ENCODE results near the gene RAP1GAP. TPM values are rescaled to one million over a fixed set of nuclear protein-coding genes. Genes with fewer than 3 reads are reported as not detected.
A peak's percentile ranks its signal among the peaks of the same experiment; 100 is the strongest.

RAP1GAP gene
- total and polyA plus RNA-seq, 9 of the 15 experiments (the other 6 are each of a cell fraction or from before 2014, with no cell fraction given) = 0.29 to 30.2 (median 19.2) TPM

DNA sequence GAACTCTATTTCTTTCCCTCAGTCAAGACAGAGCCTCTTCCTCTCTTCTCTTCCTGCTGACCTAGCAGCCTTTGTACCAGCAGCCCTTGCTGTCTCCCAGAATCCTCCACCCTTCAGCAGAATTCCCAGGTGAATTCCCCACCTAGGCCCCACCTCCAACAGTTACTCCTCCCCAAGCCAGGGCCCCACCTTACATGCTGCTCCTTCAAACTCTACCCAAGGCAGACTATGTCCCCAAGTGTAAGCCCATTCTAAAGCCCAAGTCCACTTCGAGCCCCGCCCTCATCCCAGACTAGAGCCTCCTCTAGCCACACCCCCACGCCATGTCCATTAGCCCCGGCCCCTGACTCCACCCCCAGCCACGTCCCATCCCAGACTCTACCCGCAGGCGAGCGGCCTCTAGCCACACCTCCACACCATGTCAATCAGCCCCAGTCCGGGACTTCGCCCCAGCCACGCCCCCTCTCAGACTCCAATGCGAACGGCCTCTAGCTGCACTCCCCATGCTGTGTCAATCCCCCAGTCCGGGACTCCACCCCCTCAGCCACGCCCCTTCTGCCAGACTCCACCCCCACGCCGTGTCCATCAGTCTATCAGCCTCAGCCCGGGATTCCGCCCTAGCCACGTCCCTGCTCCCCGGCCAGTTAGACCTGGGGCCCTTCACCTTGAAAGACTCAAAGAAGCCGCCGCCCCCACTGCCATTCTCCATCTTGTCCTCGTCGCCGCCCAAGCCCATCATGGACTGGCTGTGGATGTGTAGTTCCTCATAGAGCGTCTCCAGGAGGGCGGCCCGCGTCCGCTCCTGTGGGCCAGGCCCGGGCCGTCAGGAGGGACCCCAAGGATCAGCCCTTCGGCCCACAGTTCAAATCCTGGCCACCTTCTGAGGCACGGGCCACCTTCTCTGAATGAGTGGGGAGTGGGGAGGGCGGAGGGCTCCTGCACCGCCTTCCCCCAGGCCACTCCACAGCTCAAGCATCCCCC lies 61.3 kb downstream of the RAP1GAP start (continued):
- TF ChIP-seq, protein P1, sequence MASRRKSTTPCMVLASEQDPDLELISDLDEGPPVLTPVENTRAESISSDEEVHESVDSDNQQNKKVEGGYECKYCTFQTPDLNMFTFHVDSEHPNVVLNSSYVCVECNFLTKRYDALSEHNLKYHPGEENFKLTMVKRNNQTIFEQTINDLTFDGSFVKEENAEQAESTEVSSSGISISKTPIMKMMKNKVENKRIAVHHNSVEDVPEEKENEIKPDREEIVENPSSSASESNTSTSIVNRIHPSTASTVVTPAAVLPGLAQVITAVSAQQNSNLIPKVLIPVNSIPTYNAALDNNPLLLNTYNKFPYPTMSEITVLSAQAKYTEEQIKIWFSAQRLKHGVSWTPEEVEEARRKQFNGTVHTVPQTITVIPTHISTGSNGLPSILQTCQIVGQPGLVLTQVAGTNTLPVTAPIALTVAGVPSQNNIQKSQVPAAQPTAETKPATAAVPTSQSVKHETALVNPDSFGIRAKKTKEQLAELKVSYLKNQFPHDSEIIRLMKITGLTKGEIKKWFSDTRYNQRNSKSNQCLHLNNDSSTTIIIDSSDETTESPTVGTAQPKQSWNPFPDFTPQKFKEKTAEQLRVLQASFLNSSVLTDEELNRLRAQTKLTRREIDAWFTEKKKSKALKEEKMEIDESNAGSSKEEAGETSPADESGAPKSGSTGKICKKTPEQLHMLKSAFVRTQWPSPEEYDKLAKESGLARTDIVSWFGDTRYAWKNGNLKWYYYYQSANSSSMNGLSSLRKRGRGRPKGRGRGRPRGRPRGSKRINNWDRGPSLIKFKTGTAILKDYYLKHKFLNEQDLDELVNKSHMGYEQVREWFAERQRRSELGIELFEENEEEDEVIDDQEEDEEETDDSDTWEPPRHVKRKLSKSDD (conservative IDR thresholded peaks at IDR 0.05; ENCODE audit: low read length) = no peak
- TF ChIP-seq MTA1 (IDR thresholded peaks at IDR 0.05; ENCODE audit: borderline replicate concordance) (no peak), ZNF253 (CRISPR knock-in tag; conservative IDR thresholded peaks at IDR 0.05) (no peak), TCF7L2 (IDR thresholded peaks at IDR 0.05; ENCODE audit: low read depth, low read length) (no peak), E2F3 (CRISPR knock-in tag; IDR thresholded peaks at IDR 0.05) (0 out of 2 replicates have a peak, but pooled peaks have one; percentile 21), DACH1 (IDR thresholded peaks at IDR 0.05; ENCODE audit: partially characterized antibody) (no peak), BHLHE40 (IDR thresholded peaks at IDR 0.05; ENCODE audit: low read length) (peak; percentile 19; the same call in 1 of the 2 replicates), TAF15 (IDR thresholded peaks at IDR 0.05; ENCODE audit: low read depth, low read length) (no peak), RBFOX2 (IDR thresholded peaks at IDR 0.05; ENCODE audit: low read depth, low read length) (peak; percentile 89), FOXJ2 (tag; IDR thresholded peaks at IDR 0.05) (no peak), ZNF184 (CRISPR knock-in tag; IDR thresholded peaks at IDR 0.05) (no peak), TARDBP (IDR thresholded peaks at IDR 0.05) (no peak), SMAD3 (CRISPR knock-in tag; conservative IDR thresholded peaks at IDR 0.05) (no peak), MAFF (IDR thresholded peaks at IDR 0.05; ENCODE audit: low read length) (no peak), ZNF408 (CRISPR knock-in tag; IDR thresholded peaks at IDR 0.05; ENCODE audit: low read depth) (no peak)
- TF ChIP-seq, protein P2, sequence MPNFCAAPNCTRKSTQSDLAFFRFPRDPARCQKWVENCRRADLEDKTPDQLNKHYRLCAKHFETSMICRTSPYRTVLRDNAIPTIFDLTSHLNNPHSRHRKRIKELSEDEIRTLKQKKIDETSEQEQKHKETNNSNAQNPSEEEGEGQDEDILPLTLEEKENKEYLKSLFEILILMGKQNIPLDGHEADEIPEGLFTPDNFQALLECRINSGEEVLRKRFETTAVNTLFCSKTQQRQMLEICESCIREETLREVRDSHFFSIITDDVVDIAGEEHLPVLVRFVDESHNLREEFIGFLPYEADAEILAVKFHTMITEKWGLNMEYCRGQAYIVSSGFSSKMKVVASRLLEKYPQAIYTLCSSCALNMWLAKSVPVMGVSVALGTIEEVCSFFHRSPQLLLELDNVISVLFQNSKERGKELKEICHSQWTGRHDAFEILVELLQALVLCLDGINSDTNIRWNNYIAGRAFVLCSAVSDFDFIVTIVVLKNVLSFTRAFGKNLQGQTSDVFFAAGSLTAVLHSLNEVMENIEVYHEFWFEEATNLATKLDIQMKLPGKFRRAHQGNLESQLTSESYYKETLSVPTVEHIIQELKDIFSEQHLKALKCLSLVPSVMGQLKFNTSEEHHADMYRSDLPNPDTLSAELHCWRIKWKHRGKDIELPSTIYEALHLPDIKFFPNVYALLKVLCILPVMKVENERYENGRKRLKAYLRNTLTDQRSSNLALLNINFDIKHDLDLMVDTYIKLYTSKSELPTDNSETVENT (CRISPR knock-in tag; IDR thresholded peaks at IDR 0.05) = no peak
- TF ChIP-seq, protein P3, sequence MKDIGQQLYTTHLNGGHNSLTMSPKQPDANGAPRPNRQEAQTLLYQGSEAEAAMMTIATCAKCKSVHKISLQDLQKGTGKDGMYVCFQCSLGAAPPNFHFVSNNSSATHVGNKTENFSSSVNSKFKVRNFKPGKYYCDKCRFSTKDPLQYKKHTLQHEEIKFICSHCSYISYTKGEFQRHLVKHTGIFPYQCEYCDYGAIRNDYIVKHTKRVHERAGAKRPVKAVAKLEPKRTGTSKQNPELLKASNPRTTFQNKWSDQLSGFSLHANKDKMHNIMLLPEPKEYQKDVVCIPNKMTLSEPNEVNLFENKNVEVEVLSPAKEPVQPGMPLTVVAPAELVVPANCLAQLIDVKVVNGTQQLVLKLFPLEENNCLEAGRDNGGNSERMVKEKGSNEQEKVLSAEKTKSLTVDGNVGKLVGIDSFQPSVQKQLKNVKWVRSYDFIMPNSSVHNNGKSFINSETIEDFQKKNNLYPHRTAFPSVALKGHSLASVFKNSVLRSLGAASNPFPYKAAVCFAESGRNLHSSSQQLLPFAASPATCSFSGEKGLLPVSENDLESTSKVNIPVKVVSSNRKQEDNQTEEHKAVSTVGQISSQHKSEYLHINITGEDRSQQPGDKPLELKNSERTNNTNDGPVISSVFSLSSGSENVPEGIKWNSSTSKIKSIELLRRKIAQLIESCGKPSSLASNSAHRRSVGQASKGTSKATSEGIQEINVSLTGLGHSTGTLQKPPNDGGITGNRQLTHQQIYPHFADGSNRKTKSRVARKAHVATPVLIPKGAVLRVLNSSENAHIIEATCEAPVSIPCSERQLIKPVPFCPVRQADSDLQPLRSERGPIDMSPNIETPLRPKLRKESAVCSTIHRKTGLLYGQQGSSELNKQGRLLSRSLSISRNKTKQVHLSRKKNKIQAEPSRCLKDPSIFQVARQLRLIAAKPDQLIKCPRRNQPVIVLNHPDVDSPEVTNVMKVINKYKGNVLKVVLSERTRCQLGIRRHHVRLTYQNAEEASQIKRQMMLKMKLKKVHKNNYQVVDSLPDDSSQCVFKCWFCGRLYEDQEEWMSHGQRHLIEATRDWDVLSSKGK (CRISPR knock-in tag; IDR thresholded peaks at IDR 0.05) = no peak

Data from K562 (cell line).